Fibroblast of lung (primary cell): Measurements from ENCODE around the gene WNT5B.

ENCODE experiments used
- EZH2 ChIP-seq: IDR thresholded peaks from 2 replicates; pipeline ENCODE4 v1.5.1; 2012; ENCODE audit warnings: low read length, control low read depth, mild to moderate bottlenecking; ENCODE audit errors: missing control alignments
- TF ChIP-seq, protein P1 (sequence below), 2 donors: IDR thresholded peaks in 1 of 2; conservative IDR thresholded peaks in 1 of 2; 1 replicate in 1 of 2; 2 replicates in 1 of 2; pipeline ENCODE4 v1.5.1; 2011 to 2012; ENCODE audit warnings: low read length in 2 of 2, control low read depth in 1 of 2, inconsistent platforms in 1 of 2, low read depth in 1 of 2, mild to moderate bottlenecking in 1 of 2

DNA sequence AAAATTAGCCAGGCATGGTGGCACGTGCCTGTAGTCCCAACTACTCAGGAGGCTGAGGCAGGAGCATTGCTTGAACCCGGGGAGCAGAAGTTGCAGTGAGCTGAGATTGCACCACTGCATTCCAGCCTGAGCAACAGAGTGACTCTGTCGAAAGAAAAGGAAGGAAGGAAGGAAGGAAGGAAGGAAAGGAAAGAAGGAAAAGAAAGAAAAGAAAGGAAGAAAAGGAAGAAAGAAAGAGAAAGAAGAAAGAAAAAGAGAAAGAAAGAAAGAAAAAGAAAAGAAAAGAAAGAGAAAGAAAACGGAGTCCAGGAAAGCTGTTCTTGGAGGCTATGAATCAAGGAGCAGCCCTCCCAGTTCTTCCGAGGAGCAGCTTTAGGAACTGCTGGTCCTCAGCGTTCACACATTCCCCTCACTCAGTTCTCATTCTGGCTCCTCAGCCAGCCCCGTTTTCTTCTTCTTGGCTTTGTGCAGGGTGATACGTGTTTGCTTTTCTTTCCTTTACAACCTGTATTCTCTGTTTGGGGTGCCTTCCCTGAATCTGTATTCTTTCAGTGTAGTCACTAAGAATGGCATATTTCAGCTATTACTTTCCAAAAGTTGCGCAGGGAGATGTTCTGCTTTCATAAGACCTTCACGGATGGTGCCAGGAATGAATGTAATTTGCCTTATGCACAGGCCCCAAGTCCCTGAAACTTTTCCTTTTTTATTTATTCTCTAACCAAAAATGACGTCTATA lies 46.9 kb upstream of the WNT5B start:
- TF ChIP-seq, protein P1, sequence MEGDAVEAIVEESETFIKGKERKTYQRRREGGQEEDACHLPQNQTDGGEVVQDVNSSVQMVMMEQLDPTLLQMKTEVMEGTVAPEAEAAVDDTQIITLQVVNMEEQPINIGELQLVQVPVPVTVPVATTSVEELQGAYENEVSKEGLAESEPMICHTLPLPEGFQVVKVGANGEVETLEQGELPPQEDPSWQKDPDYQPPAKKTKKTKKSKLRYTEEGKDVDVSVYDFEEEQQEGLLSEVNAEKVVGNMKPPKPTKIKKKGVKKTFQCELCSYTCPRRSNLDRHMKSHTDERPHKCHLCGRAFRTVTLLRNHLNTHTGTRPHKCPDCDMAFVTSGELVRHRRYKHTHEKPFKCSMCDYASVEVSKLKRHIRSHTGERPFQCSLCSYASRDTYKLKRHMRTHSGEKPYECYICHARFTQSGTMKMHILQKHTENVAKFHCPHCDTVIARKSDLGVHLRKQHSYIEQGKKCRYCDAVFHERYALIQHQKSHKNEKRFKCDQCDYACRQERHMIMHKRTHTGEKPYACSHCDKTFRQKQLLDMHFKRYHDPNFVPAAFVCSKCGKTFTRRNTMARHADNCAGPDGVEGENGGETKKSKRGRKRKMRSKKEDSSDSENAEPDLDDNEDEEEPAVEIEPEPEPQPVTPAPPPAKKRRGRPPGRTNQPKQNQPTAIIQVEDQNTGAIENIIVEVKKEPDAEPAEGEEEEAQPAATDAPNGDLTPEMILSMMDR (conservative IDR thresholded peaks at IDR 0.05 in 1 of 2, IDR thresholded peaks at IDR 0.05 in 1 of 2; ENCODE audit: low read depth in 1 of 2, low read length in 2 of 2) = no peak
- no peak for TF ChIP-seq EZH2
